AG10803 (cell line): ENCODE results near the gene SSU72.
"Not testable (repeated sequence)": the region's sequence is repeated elsewhere in the genome, so short reads cannot be mapped to it uniquely, and the experiment has no call there.

Experiments
- DNase-seq: peaks from one replicate; pipeline ENCODE4 v3.0.0; 2010; ENCODE audit warnings: low read depth
- H3K4me3 ChIP-seq: 2 replicates; pipeline ENCODE4 v1.5.1; 2011; ENCODE audit warnings: mild to moderate bottlenecking, low read length, control low read depth
- CTCF ChIP-seq: conservative IDR thresholded peaks from 2 replicates; pipeline ENCODE4 v1.5.1; 2011; ENCODE audit warnings: mild to moderate bottlenecking, low read length, control low read depth, inconsistent platforms

Gene SSU72

GRCh38 chr1:1563688-1564087, 11.0 kb downstream of the SSU72 start:
- TF ChIP-seq CTCF: no peak
- DNase-seq: no peak
- no peak overlapping the region for H3K4me3 ChIP-seq

- no peak for TF ChIP-seq CTCF
- DNase-seq: peak; percentile 14
- no peak overlapping the region for H3K4me3 ChIP-seq
Observed at GRCh38 chr1:1562556-1563195, 12.0 kb downstream of the SSU72 start.

GRCh38 chr1:1561801-1562470, 12.7 kb downstream of the SSU72 start:
- no peak for TF ChIP-seq CTCF
- H3K4me3 ChIP-seq: no peak overlapping the region
- DNase-seq: no peak

GRCh38 chr1:1560178-1560577, 14.5 kb downstream of the SSU72 start:
- DNase-seq: no peak
- TF ChIP-seq CTCF: no peak
- no peak overlapping the region for H3K4me3 ChIP-seq

GRCh38 chr1:1559066-1559465, 15.6 kb downstream of the SSU72 start:
- TF ChIP-seq CTCF: no peak

GRCh38 chr1:1558591-1558990, 16.1 kb downstream of the SSU72 start:
- DNase-seq: no peak
- no peak overlapping the region for H3K4me3 ChIP-seq
- no peak for TF ChIP-seq CTCF

More at GRCh38 chr1:1559066-1559465, 15.6 kb downstream of the SSU72 start:
- DNase-seq: no peak
- no peak overlapping the region for H3K4me3 ChIP-seq

GRCh38 chr1:1557688-1558087, 17.0 kb downstream of the SSU72 start:
- not testable (repeated sequence) for DNase-seq, H3K4me3 ChIP-seq

GRCh38 chr1:1556961-1557360, 17.7 kb downstream of the SSU72 start:
- not testable (repeated sequence) for H3K4me3 ChIP-seq, DNase-seq
